Measurements from ENCODE around the gene ZCCHC10.
"Not testable (repeated sequence)": the region's sequence is repeated elsewhere in the genome, so short reads cannot be mapped to it uniquely, and the experiment has no call there.

Gene ZCCHC10

GRCh38 chr5:132971483-132972435, 54.6 kb downstream of the ZCCHC10 start:
- no peak for DNase-seq

- DNase-seq, result no peak
Measured at GRCh38 chr5:132965120-132965519, 61.2 kb downstream of the ZCCHC10 start.

- DNase-seq, result peak; percentile 58
Measured at GRCh38 chr5:132963171-132964104, 62.9 kb downstream of the ZCCHC10 start, which contains the start of gene AFF4. AFF4 (minus strand) TSS chr5:132963634; CDS start chr5:132937189, 26,445 bp downstream.

GRCh38 chr5:132962429-132963021, 63.8 kb downstream of the ZCCHC10 start:
- no peak for DNase-seq

GRCh38 chr5:132961887-132962286, 64.5 kb downstream of the ZCCHC10 start:
- no peak for DNase-seq

GRCh38 chr5:132961123-132961815, 65.1 kb downstream of the ZCCHC10 start:
- DNase-seq, result not testable (repeated sequence)

GRCh38 chr5:132956166-132956799, 70.1 kb downstream of the ZCCHC10 start:
- not testable (repeated sequence) for DNase-seq

- no peak for DNase-seq
Measured at GRCh38 chr5:132953710-132954109, 72.6 kb downstream of the ZCCHC10 start.

- no peak for DNase-seq
Measured at GRCh38 chr5:132952829-132953228, 73.5 kb downstream of the ZCCHC10 start.

GRCh38 chr5:132951897-132952296, 74.5 kb downstream of the ZCCHC10 start:
- DNase-seq, result no peak

GRCh38 chr5:132949136-132949535, 77.2 kb downstream of the ZCCHC10 start:
- DNase-seq, result no peak

GRCh38 chr5:132947671-132948070, 78.7 kb downstream of the ZCCHC10 start:
- DNase-seq, result no peak
